Activated T-helper 2 cell treated with anti-CD3 and anti-CD28 coated beads, Interferon-gamma antibody, Interleukin-2, Interleukin-4, amounts not matched to agents 10 μg/mL and 5 μg/mL and 100 μg/mL, durations not matched to agents 14 hours and 24 hours and 36 hours (primary cell): ENCODE measurements around the gene EDEM3. TPM values are rescaled to one million over a fixed set of nuclear protein-coding genes. Genes with fewer than 3 reads are reported as not detected.
"Not testable (repeated sequence)": the region's sequence is repeated elsewhere in the genome, so short reads cannot be mapped to it uniquely, and the experiment has no call there.

Source experiments
- DNase-seq: peaks from one replicate; pipeline ENCODE4 v3.0.0; 2021; ENCODE audit warnings: low spot score
- H3K27ac Mint-ChIP-seq: one replicate; pipeline ENCODE4 v1.8.0; 2021; ENCODE audit warnings: mixed read lengths
- H3K27me3 Mint-ChIP-seq: one replicate; pipeline ENCODE4 v1.8.0; 2021; ENCODE audit warnings: low read depth, mixed read lengths
- H3K36me3 Mint-ChIP-seq: one replicate; pipeline ENCODE4 v1.8.0; 2021; ENCODE audit warnings: low read depth, mixed read lengths
- H3K4me1 Mint-ChIP-seq: one replicate; pipeline ENCODE4 v1.8.0; 2021; ENCODE audit warnings: low read depth, mixed read lengths
- H3K4me3 Mint-ChIP-seq: one replicate; pipeline ENCODE4 v1.8.0; 2021; ENCODE audit warnings: low read depth, mild to moderate bottlenecking, moderate library complexity, mixed read lengths
- H3K9me3 Mint-ChIP-seq: one replicate; pipeline ENCODE4 v1.8.0; 2021; ENCODE audit warnings: mixed read lengths
- intact Hi-C: fragments of 100-400 bp; cut with micrococcal nuclease; formaldehyde crosslinking; loops from one replicate; pipeline ENCODE4 v1.15.1; 2023
- total RNA-seq: library from RNA; stranded (reverse); gene quantifications from 2 replicates; pipeline ENCODE4 v1.2.3, GENCODE V29; 2022

The EDEM3 gene
- total RNA-seq, 1 donor from 2014 or later = 30.2 TPM

GRCh38 chr1:184785529-184785928, 30.9 kb upstream of the EDEM3 start:
- H3K9me3 Mint-ChIP-seq = peaks cover 35% of the 10 kb centered on the region
- DNase-seq = no peak
- intact Hi-C loops = no loop called here
- H3K36me3 Mint-ChIP-seq = peaks cover 19% of the 10 kb centered on the region
- no peak overlapping the region for H3K27ac Mint-ChIP-seq
- no peak overlapping the region for H3K4me3 Mint-ChIP-seq
- no peaks in the 10 kb centered on the region for H3K27me3 Mint-ChIP-seq
- peaks cover 6% of the 10 kb centered on the region for H3K4me1 Mint-ChIP-seq

GRCh38 chr1:184783723-184784122, 29.1 kb upstream of the EDEM3 start:
- peaks cover 16% of the 10 kb centered on the region for H3K36me3 Mint-ChIP-seq
- DNase-seq, H3K4me1 Mint-ChIP-seq, H3K4me3 Mint-ChIP-seq, H3K27me3 Mint-ChIP-seq, intact Hi-C loops, H3K27ac Mint-ChIP-seq: not testable (repeated sequence)
- peaks cover 35% of the 10 kb centered on the region for H3K9me3 Mint-ChIP-seq

GRCh38 chr1:184781941-184782340, 27.3 kb upstream of the EDEM3 start:
- intact Hi-C loops = no loop called here
- no peak for DNase-seq
- Mint-ChIP-seq H3K4me3 (no peak overlapping the region), H3K9me3 (peaks cover 35% of the 10 kb centered on the region), H3K27ac (no peak overlapping the region), H3K4me1 (peaks cover 2% of the 10 kb centered on the region), H3K36me3 (peaks cover 16% of the 10 kb centered on the region), H3K27me3 (no peaks in the 10 kb centered on the region)

- intact Hi-C loops = no loop called here
These were observed 21.2 kb upstream of the EDEM3 start for GRCh38 chr1:184775885-184776284.

GRCh38 chr1:184775329-184775728, 20.7 kb upstream of the EDEM3 start:
- Mint-ChIP-seq H3K4me1 (no peaks in the 10 kb centered on the region), H3K9me3 (no peaks in the 10 kb centered on the region), H3K27ac (no peak overlapping the region), H3K4me3 (no peak overlapping the region), H3K36me3 (no peaks in the 10 kb centered on the region), H3K27me3 (peaks cover 7% of the 10 kb centered on the region)
- DNase-seq = no peak
- intact Hi-C loops = no loop called here

More at GRCh38 chr1:184775885-184776284, 21.2 kb upstream of the EDEM3 start:
- no peak overlapping the region for H3K27ac Mint-ChIP-seq
- DNase-seq = no peak
- H3K36me3 Mint-ChIP-seq = no peaks in the 10 kb centered on the region
- no peaks in the 10 kb centered on the region for H3K9me3 Mint-ChIP-seq
- peaks cover 6% of the 10 kb centered on the region for H3K27me3 Mint-ChIP-seq
- no peaks in the 10 kb centered on the region for H3K4me1 Mint-ChIP-seq
- H3K4me3 Mint-ChIP-seq = no peak overlapping the region

GRCh38 chr1:184773762-184774320, 19.2 kb upstream of the EDEM3 start:
- Mint-ChIP-seq H3K4me1 (no peaks in the 10 kb centered on the region), H3K27me3 (peaks cover 15% of the 10 kb centered on the region), H3K27ac (no peak overlapping the region), H3K36me3 (no peaks in the 10 kb centered on the region), H3K4me3 (no peak overlapping the region), H3K9me3 (no peaks in the 10 kb centered on the region)
- intact Hi-C loops = no loop called here
- no peak for DNase-seq

- no peak for DNase-seq
- no peak overlapping the region for H3K27ac Mint-ChIP-seq
- no peaks in the 10 kb centered on the region for H3K36me3 Mint-ChIP-seq
- H3K9me3 Mint-ChIP-seq = no peaks in the 10 kb centered on the region
- H3K4me1 Mint-ChIP-seq = no peaks in the 10 kb centered on the region
- intact Hi-C loops = no loop called here
- no peak overlapping the region for H3K4me3 Mint-ChIP-seq
- H3K27me3 Mint-ChIP-seq = peaks cover 22% of the 10 kb centered on the region
These were observed 16.6 kb upstream of the EDEM3 start for GRCh38 chr1:184771190-184771691.

GRCh38 chr1:184770181-184770979, 15.7 kb upstream of the EDEM3 start:
- no peaks in the 10 kb centered on the region for H3K9me3 Mint-ChIP-seq
- intact Hi-C loops = no loop called here
- H3K36me3 Mint-ChIP-seq = no peaks in the 10 kb centered on the region
- DNase-seq = no peak
- H3K4me1 Mint-ChIP-seq = no peaks in the 10 kb centered on the region
- H3K27ac Mint-ChIP-seq = no peak overlapping the region
- no peak overlapping the region for H3K4me3 Mint-ChIP-seq
- H3K27me3 Mint-ChIP-seq = peaks cover 22% of the 10 kb centered on the region

- DNase-seq = no peak
- Mint-ChIP-seq H3K9me3 (no peaks in the 10 kb centered on the region), H3K27me3 (peaks cover 22% of the 10 kb centered on the region), H3K27ac (no peak overlapping the region), H3K4me1 (no peaks in the 10 kb centered on the region), H3K36me3 (no peaks in the 10 kb centered on the region), H3K4me3 (no peak overlapping the region)
- intact Hi-C loops = no loop called here
These were observed 14.6 kb upstream of the EDEM3 start for GRCh38 chr1:184769241-184769640.

- peaks cover 23% of the 10 kb centered on the region for H3K27me3 Mint-ChIP-seq
- H3K36me3 Mint-ChIP-seq = no peaks in the 10 kb centered on the region
- no peaks in the 10 kb centered on the region for H3K4me1 Mint-ChIP-seq
- H3K9me3 Mint-ChIP-seq = no peaks in the 10 kb centered on the region
- intact Hi-C loops = no loop called here
- no peak overlapping the region for H3K4me3 Mint-ChIP-seq
- H3K27ac Mint-ChIP-seq = no peak overlapping the region
- no peak for DNase-seq
These were observed 13.8 kb upstream of the EDEM3 start for GRCh38 chr1:184768467-184768866.

GRCh38 chr1:184767591-184767990, 12.9 kb upstream of the EDEM3 start:
- Mint-ChIP-seq H3K27ac (no peak overlapping the region), H3K9me3 (no peaks in the 10 kb centered on the region), H3K36me3 (no peaks in the 10 kb centered on the region), H3K4me1 (no peaks in the 10 kb centered on the region), H3K27me3 (peaks cover 30% of the 10 kb centered on the region), H3K4me3 (no peak overlapping the region)
- intact Hi-C loops = no loop called here
- DNase-seq = no peak

GRCh38 chr1:184764483-184764882, 9.8 kb upstream of the EDEM3 start:
- Mint-ChIP-seq H3K4me1 (peaks cover 3% of the 10 kb centered on the region), H3K27ac (no peak overlapping the region), H3K36me3 (no peaks in the 10 kb centered on the region), H3K9me3 (no peaks in the 10 kb centered on the region), H3K4me3 (no peak overlapping the region), H3K27me3 (peaks cover 31% of the 10 kb centered on the region)
- DNase-seq = no peak
- intact Hi-C loops = no loop called here

- peaks cover 27% of the 10 kb centered on the region for H3K27me3 Mint-ChIP-seq
- DNase-seq, H3K36me3 Mint-ChIP-seq, H3K9me3 Mint-ChIP-seq, intact Hi-C loops, H3K27ac Mint-ChIP-seq, H3K4me1 Mint-ChIP-seq, H3K4me3 Mint-ChIP-seq: not testable (repeated sequence)
These were observed 8.9 kb upstream of the EDEM3 start for GRCh38 chr1:184763520-184763919.
